Panc1 (cell line): ENCODE results near the gene CADM1. TPM values are rescaled to one million over a fixed set of nuclear protein-coding genes. Genes with fewer than 3 reads are reported as not detected.

Experiments used
- ATAC-seq: fragments of 200-7000 bp; cut with Tn5 transposase; 2 replicates; pipeline ENCODE4 v1.9.1; 2020; ENCODE audit warnings: mild to moderate bottlenecking, moderate library complexity
- BruUV-seq: library from RNA; stranded (reverse); fragments of 400-500 nt; replicated peaks from 2 replicates; lab custom pipeline; 2021; lab: Mats Ljungman, UMichigan
- CTCF ChIA-PET: fragments of 300-600 bp; sonication (Branson Sonifier 250); formaldehyde crosslinking; loops from one replicate; lab custom pipeline; 2022; ENCODE audit warnings: antibody characterized with exemption; lab: Charles Lee
- POLR2A ChIA-PET: fragments of 300-600 bp; sonication (Branson Sonifier 250); formaldehyde crosslinking; loops from one replicate; lab custom pipeline; 2022; ENCODE audit warnings: antibody characterized with exemption; lab: Charles Lee
- DNase-seq: peaks from one replicate; pipeline ENCODE4 v3.0.0-alpha.2; 2010; ENCODE audit warnings: low read depth, low spot score
- H3K27ac ChIP-seq: 2 replicates; pipeline ENCODE4 v1.5.1; 2011; ENCODE audit warnings: mild to moderate bottlenecking, low read length, inconsistent platforms
- H3K27me3 ChIP-seq: fragments of 200-500 bp; sonication (Bioruptor generic); 2 replicates; pipeline ENCODE4 v1.6.0; 2014; ENCODE audit warnings: low read length, inconsistent platforms; ENCODE audit not compliant: control insufficient read depth, insufficient read depth
- H3K36me3 ChIP-seq: fragments of 200-500 bp; sonication (Bioruptor generic); 2 replicates; pipeline ENCODE4 v1.5.1; 2014; ENCODE audit warnings: inconsistent platforms, mild to moderate bottlenecking, low read length, moderate library complexity; ENCODE audit not compliant: control insufficient read depth, insufficient read depth
- H3K4me1 ChIP-seq: 2 replicates; pipeline ENCODE4 v1.5.1; 2011; ENCODE audit warnings: inconsistent platforms, mild to moderate bottlenecking, low read length, moderate library complexity; ENCODE audit not compliant: control insufficient read depth, insufficient read depth
- H3K4me3 ChIP-seq, 2 experiments: 2 replicates each; pipeline ENCODE4 v1.5.1; 2011 to 2012; ENCODE audit warnings: low read depth in 2 of 2, low read length in 2 of 2, mild to moderate bottlenecking in 2 of 2, inconsistent platforms in 1 of 2, moderate library complexity in 1 of 2
- H3K9me3 ChIP-seq: fragments of 200-500 bp; sonication (Bioruptor generic); 2 replicates; pipeline ENCODE4 v1.5.1; 2014; ENCODE audit warnings: low read depth, mild to moderate bottlenecking, inconsistent platforms, low read length, moderate library complexity; ENCODE audit not compliant: control insufficient read depth, insufficient read depth
- CTCF ChIP-seq: fragments of 450-650 bp; IDR thresholded peaks from 2 replicates; pipeline ENCODE4 v1.5.1; 2017; ENCODE audit warnings: mild to moderate bottlenecking
- POLR2AphosphoS5 ChIP-seq: IDR thresholded peaks from 2 replicates; pipeline ENCODE4 v1.6.1; 2012; ENCODE audit warnings: mild to moderate bottlenecking, low read depth, low read length, moderate library complexity
- REST ChIP-seq, 2 experiments: IDR thresholded peaks; 2 replicates each; pipeline ENCODE4 v1.6.1; 2011 to 2012; ENCODE audit warnings: low read depth in 2 of 2, control low read depth in 1 of 2, low read length in 1 of 2, mild to moderate bottlenecking in 1 of 2, moderate library complexity in 1 of 2; ENCODE audit not compliant: insufficient read depth in 1 of 2
- SIN3A ChIP-seq: IDR thresholded peaks from 2 replicates; pipeline ENCODE4 v1.6.1; 2012; ENCODE audit warnings: low read depth, mild to moderate bottlenecking, low read length, moderate library complexity, borderline replicate concordance; ENCODE audit not compliant: insufficient read depth
- TCF7L2 ChIP-seq: IDR thresholded peaks from 2 replicates; pipeline ENCODE4 v1.6.1; 2011; ENCODE audit warnings: mild to moderate bottlenecking, low read depth, low read length, inconsistent platforms
- in situ Hi-C: cut with HindIII; loops from 2 replicates; pipeline ENCODE4 v1.10.0; 2016; ENCODE audit warnings: low sequenced_read_pairs, low pct_unique_long_range_greater_than_20kb
- intact Hi-C: fragments of 100-400 bp; cut with micrococcal nuclease; formaldehyde crosslinking; loops from one replicate; pipeline ENCODE4 v1.10.0; 2022; ENCODE audit not compliant: unreplicated experiment
- total RNA-seq: library from RNA; stranded (reverse); gene quantifications from one replicate; pipeline ENCODE4 v1.2.1, GENCODE V29; 2021; ENCODE audit not compliant: unreplicated experiment

Gene CADM1
- total RNA-seq, 1 experiment from 2014 or later: 3.9 TPM

- DNase-seq (no peak), ATAC-seq (no peak)
- POLR2A ChIA-PET: no interaction called here
- no peak overlapping the region for H3K4me3 ChIP-seq
- no peaks in the 10 kb centered on the region for H3K36me3 ChIP-seq
- BruUV-seq: no TSS peak
- H3K9me3 ChIP-seq: no peaks in the 10 kb centered on the region
- H3K27me3 ChIP-seq: no peaks in the 10 kb centered on the region; the same call in 1 of the 2 replicates
- intact Hi-C loops (no loop called here), in situ Hi-C loops (no loop called here)
- H3K27ac ChIP-seq: no peak overlapping the region
- H3K4me1 ChIP-seq: no peaks in the 10 kb centered on the region
- CTCF ChIA-PET: no interaction called here
- TF ChIP-seq POLR2AphosphoS5: no peak
- TF ChIP-seq TCF7L2: no peak
- TF ChIP-seq CTCF: no peak
- TF ChIP-seq REST (IDR thresholded peaks at IDR 0.05; ENCODE audit: insufficient read depth in 1 of 2, low read depth in 2 of 2, low read length in 1 of 2): no peak
- TF ChIP-seq SIN3A: no peak
Measured at GRCh38 chr11:115539844-115540243, 35.6 kb upstream of the CADM1 start.

- in situ Hi-C loops: no loop called here
- no TSS peak for BruUV-seq
- Histone ChIP-seq H3K27ac (no peak overlapping the region), H3K4me3 (no peak overlapping the region), H3K4me1 (no peaks in the 10 kb centered on the region), H3K36me3 (no peaks in the 10 kb centered on the region), H3K9me3 (no peaks in the 10 kb centered on the region), H3K27me3 (peaks cover 2% of the 10 kb centered on the region)
- DNase-seq (no peak), ATAC-seq (no peak)
- POLR2A ChIA-PET: no interaction called here
- CTCF ChIA-PET: no interaction called here
- intact Hi-C loops: no loop called here
- TF ChIP-seq TCF7L2 (no peak), SIN3A (no peak), POLR2AphosphoS5 (no peak), CTCF (no peak), REST (IDR thresholded peaks at IDR 0.05; ENCODE audit: insufficient read depth in 1 of 2, low read depth in 2 of 2, low read length in 1 of 2) (no peak)
Measured at GRCh38 chr11:115535781-115536180, 31.6 kb upstream of the CADM1 start.
